RWPE2 (cell line): ENCODE results near the gene CHD2.

ENCODE experiments used
- ATAC-seq: fragments of 200-7000 bp; cut with Tn5 transposase; 3 replicates; pipeline ENCODE4 v1.9.1; 2021; ENCODE audit warnings: low read depth
- DNase-seq: peaks from one replicate; pipeline ENCODE4 v3.0.0-alpha.2; 2020; ENCODE audit warnings: low spot score
- H3K27ac ChIP-seq: fragments of 450-650 bp; 2 replicates; pipeline ENCODE4 v1.5.1; 2017; ENCODE audit warnings: mild to moderate bottlenecking; ENCODE audit not compliant: poor library complexity, severe bottlenecking
- H3K27me3 ChIP-seq: fragments of 250-450 bp; sonication (Bioruptor Pico); 2 replicates; pipeline ENCODE4 v1.5.1; 2021; ENCODE audit warnings: mild to moderate bottlenecking, moderate library complexity; ENCODE audit not compliant: insufficient read depth, poor library complexity, severe bottlenecking
- H3K36me3 ChIP-seq: fragments of 250-450 bp; sonication (Bioruptor Pico); 2 replicates; pipeline ENCODE4 v1.5.1; 2020; ENCODE audit warnings: low read depth, mild to moderate bottlenecking, moderate library complexity
- H3K4me1 ChIP-seq: fragments of 250-450 bp; sonication (Bioruptor Pico); 2 replicates; pipeline ENCODE4 v1.5.1; 2021; ENCODE audit warnings: mild to moderate bottlenecking, moderate library complexity; ENCODE audit not compliant: insufficient read depth, poor library complexity, severe bottlenecking
- H3K4me3 ChIP-seq: fragments of 250-450 bp; sonication (Bioruptor Pico); 2 replicates; pipeline ENCODE4 v1.5.1; 2021; ENCODE audit warnings: mild to moderate bottlenecking, moderate library complexity; ENCODE audit not compliant: severe bottlenecking
- H3K9me3 ChIP-seq: fragments of 250-450 bp; sonication (Bioruptor Pico); 2 replicates; pipeline ENCODE4 v1.5.1; 2021; ENCODE audit warnings: mild to moderate bottlenecking, moderate library complexity; ENCODE audit not compliant: severe bottlenecking
- CTCF ChIP-seq: fragments of 450-650 bp; IDR thresholded peaks from one replicate; pipeline ENCODE4 v1.5.1; 2017; ENCODE audit warnings: mild to moderate bottlenecking, moderate library complexity; ENCODE audit not compliant: poor library complexity, severe bottlenecking

The CHD2 gene

GRCh38 chr15:92979011-92979701 is 79.0 kb downstream of the CHD2 start:
- DNase-seq (no peak), ATAC-seq (no peak)
- peaks cover 98% of the 10 kb centered on the region for H3K36me3 ChIP-seq
- H3K9me3 ChIP-seq: no peaks in the 10 kb centered on the region
- no peak overlapping the region for H3K4me3 ChIP-seq
- H3K4me1 ChIP-seq: peaks cover 19% of the 10 kb centered on the region
- no peaks in the 10 kb centered on the region for H3K27me3 ChIP-seq
- TF ChIP-seq CTCF: no peak
- H3K27ac ChIP-seq: peak overlapping the region; percentile 89

GRCh38 chr15:92981333-92981732 is 81.2 kb downstream of the CHD2 start:
- Histone ChIP-seq H3K27ac (peak overlapping the region; percentile 89), H3K4me3 (no peak overlapping the region), H3K27me3 (no peaks in the 10 kb centered on the region), H3K36me3 (peaks cover 98% of the 10 kb centered on the region), H3K9me3 (no peaks in the 10 kb centered on the region), H3K4me1 (peaks cover 19% of the 10 kb centered on the region)
- ATAC-seq: peak; percentile 96
- no peak for TF ChIP-seq CTCF
- DNase-seq: no peak

GRCh38 chr15:92984161-92984560 is 84.0 kb downstream of the CHD2 start:
- Histone ChIP-seq H3K4me3 (no peak overlapping the region), H3K27me3 (no peaks in the 10 kb centered on the region), H3K27ac (no peak overlapping the region), H3K36me3 (peaks cover 98% of the 10 kb centered on the region), H3K4me1 (peaks cover 19% of the 10 kb centered on the region), H3K9me3 (no peaks in the 10 kb centered on the region)
- no peak for DNase-seq
- TF ChIP-seq CTCF: no peak
- ATAC-seq: no peak

- ATAC-seq (no peak), DNase-seq (no peak)
- H3K27ac ChIP-seq: no peak overlapping the region
- H3K27me3 ChIP-seq: no peaks in the 10 kb centered on the region
- no peak for TF ChIP-seq CTCF
- H3K36me3 ChIP-seq: peaks cover 100% of the 10 kb centered on the region
- no peaks in the 10 kb centered on the region for H3K4me1 ChIP-seq
- H3K4me3 ChIP-seq: no peak overlapping the region
- H3K9me3 ChIP-seq: no peaks in the 10 kb centered on the region
Measured at GRCh38 chr15:92989470-92989869, 89.3 kb downstream of the CHD2 start.

- Histone ChIP-seq H3K27me3 (no peaks in the 10 kb centered on the region), H3K9me3 (no peaks in the 10 kb centered on the region), H3K4me3 (no peak overlapping the region), H3K36me3 (peaks cover 100% of the 10 kb centered on the region), H3K4me1 (no peaks in the 10 kb centered on the region), H3K27ac (no peak overlapping the region)
- no peak for TF ChIP-seq CTCF
- DNase-seq (no peak), ATAC-seq (no peak)
Measured at GRCh38 chr15:92990031-92990430, 89.9 kb downstream of the CHD2 start.
